HG02642 (cell line): Measurements from ENCODE around the gene SLC10A2.
A peak's percentile ranks its signal among the peaks of the same experiment; 100 is the strongest.
"Not testable (repeated sequence)": the region's sequence is repeated elsewhere in the genome, so short reads cannot be mapped to it uniquely, and the experiment has no call there.

ENCODE experiments used
- ATAC-seq: cut with Tn5 transposase; IDR thresholded peaks from one replicate; pipeline ENCODE4 v1.9.1; 2021; ENCODE audit warnings: mild to moderate bottlenecking; ENCODE audit not compliant: unreplicated experiment, poor library complexity

SLC10A2 gene

DNA sequence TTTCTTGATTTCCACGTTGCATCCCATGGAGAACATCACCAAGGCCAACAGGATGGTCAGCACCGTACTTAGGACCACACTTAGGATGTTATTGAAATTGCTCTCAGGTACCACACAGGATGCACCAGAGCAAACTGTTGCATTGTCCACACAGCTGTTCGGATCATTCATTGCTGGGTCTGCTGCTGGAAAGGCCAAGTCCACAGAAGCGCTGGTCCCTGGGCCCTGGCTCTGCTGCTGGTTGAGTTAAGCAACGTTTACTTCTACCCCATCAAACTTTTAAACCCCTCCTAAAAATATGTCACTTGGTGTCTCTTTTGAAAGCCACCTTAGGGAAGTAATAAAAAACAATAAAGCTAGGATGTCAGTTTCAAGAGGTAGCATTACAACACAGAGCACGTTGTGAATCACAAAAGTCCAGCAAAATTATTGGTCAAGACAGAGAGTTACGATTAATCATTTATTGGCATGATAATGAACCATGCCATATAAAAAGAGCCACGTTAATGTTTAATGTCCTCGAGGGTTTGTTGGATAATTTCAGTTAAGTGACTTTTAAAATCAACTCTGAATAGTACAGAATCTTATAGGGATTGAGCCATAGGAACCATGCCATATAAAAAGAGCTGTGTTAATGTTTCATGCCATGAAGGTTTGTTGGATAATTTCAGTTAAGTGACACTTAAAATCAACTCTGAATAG, at the start of gene SLC10A2:
Gene SLC10A2 (minus strand): TSS at position 339 of the 702 bp plus-strand sequence. CDS start 168 bp downstream, at position 171.
- ATAC-seq = no peak

DNA sequence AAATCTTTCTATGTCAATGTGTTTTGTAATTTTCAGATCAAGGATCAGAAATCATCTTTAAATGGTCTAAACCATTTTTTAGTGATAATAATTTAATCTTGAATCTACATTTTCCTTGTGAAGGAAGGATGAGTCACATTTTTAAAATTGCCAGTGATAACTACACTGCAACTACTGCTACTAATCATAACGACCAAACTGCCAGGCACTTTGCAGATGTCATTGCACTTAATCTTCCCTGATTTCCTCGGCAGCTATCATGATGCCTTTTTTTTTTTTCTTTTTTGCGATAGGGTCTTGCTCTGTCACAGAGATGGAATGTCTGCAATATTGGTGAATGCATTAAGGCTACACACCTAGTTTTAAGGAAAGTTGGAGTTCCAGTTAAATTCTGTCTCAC, 41.4 kb upstream of the SLC10A2 start:
- no peak for ATAC-seq

DNA sequence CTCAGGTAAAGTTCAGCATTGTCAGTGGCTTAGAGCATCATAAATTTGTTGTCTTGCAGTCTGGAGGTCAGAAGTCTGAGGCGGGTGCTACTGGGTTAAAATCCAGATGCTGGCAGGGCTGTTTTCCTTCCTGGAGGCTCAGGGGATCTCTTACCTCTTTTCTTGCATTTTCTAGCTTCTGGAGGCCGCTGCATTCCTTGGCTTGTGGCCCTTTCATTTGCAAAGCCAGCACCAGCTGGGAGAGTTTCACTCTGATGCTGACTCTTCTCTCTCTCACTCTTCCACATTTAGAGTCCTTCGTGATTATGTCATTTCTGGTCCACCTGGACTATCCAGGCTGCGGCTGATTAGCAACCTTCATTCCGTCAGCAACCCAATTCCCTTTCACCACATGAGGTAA, 38.1 kb upstream of the SLC10A2 start:
- no peak for ATAC-seq

- not testable (repeated sequence) for ATAC-seq
Measured at GRCh38 chr13:103103456-103103855, 37.2 kb upstream of the SLC10A2 start.

DNA sequence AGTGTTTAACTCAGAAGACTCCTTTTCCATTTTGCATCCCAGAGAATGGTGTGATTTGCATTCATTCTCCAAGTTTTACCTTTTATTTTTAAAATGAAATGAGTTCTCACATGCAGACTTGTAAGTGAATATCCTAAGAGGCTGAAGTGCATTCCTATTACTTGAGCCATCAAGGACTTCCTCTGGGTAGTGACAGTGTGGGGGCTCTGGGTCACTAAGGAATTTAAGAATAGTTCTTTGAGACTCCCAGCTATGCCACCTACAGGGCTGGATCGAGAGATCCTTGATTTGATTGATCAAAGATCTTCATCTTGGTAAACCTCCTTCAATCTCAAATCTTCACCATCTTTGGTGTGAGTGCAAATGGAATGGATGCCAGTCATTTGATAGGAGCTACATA, 36.3 kb upstream of the SLC10A2 start:
- no peak for ATAC-seq

GRCh38 chr13:103101901-103102300, 35.7 kb upstream of the SLC10A2 start:
- ATAC-seq = no peak

DNA sequence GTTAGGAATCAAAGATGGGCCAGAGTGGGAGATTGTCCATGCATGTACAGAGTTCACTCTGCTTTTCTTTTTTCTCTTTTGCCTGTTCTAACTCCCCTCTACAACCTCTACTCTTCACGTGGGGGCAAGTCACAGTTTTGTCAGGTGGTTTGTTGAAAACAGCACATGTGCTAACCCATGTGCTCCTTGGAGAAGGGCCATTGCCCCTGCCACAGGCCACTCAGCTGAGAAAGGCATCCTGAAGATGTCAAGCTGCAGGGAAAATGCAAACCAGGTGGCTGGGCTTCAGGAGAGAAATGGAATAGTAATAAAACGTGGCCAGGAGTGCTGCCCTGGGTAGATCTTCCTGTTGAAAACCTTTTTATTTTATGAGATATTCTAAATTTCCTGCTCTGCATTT, 35.3 kb upstream of the SLC10A2 start:
- no peak for ATAC-seq

GRCh38 chr13:103100830-103101229, 34.6 kb upstream of the SLC10A2 start:
- ATAC-seq = no peak

GRCh38 chr13:103099722-103100293, 33.6 kb upstream of the SLC10A2 start:
- no peak for ATAC-seq

DNA sequence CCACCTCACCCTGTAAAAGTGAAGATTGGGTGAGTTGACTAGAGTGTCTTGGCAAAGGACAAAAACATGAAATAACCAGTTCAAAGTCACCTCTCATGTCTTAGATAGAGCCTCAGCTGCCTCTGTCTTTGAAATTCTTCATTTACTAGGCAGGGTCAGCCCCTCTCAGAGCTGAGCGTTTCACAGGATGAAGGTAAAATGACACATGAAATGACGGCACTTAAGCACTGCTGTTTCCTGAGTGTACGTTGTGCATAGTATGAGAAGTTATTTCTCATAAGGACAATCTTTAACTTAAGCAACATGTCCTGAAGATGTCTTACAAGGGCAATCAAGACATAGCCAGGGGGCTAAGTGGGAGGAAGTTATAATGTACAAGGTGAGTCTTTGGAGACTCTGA, 32.3 kb upstream of the SLC10A2 start:
- ATAC-seq = no peak

DNA sequence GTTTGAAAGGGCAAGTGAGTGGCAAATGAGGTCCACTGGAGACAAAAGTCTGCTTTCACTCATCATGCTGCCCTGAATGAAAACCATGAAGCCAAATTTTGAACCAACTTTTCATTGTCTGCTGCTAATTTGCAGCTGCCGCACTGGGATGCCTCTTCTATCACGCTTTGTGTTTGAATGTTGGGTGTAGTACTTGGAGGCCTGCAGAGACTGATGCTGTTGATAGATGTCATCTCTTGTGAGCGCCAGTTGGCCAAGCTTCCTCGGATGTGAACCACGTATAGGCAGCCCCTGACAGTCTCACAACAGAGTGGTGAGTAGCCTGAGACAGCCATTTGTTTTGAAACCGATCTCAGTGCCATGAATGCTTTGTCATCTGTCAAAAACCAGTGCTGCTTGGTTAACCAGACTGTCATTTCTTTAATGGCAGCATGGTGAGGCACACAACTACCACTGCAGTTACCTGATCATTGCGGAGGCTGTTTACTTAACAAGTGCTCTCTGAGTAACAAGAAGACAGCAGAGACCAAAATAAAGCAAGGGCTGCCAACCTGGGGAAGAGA, 31.2 kb upstream of the SLC10A2 start:
- no peak for ATAC-seq

DNA sequence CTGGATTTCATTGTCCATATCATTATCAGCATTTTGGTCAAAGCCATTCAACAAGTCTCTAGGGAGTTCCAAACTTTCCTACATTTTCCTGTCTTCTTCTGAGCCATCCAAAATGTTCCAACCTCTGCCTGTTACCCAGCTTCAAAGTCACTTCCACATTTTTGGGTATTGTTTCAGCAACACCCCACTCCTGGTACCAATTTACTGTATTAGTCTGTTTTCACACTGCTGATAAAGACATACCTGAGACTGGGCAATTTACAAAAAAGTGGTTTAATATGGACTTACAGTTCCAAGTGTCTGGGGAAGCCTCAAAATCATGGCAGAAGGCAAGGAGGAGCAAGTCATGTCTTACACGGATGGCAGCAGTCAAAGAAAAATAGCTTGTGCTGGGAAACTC, 27.4 kb upstream of the SLC10A2 start:
- not testable (repeated sequence) for ATAC-seq

GRCh38 chr13:103087275-103087674, 21.1 kb upstream of the SLC10A2 start:
- ATAC-seq = no peak

DNA sequence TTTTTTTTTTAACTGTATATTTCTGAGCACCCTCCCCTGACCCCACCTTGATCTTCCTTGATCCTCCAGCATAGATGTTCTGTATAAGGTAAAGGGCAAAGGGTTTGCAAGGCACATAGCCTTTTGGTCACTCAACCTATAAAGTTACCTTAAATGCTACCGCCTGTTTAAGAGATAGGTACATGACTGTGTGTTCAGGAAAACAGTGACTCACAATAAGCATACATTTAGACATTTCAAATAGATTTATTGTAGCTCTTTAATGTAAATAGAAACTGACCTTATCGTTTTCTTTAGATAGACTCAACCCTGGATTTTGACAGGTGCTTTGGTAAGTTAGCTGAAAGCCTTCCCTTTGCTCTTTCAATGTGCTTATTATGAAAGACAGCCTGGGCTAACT, 15.2 kb upstream of the SLC10A2 start:
- no peak for ATAC-seq

- ATAC-seq = peak; percentile 95
Measured at GRCh38 chr13:103078158-103078557, 11.9 kb upstream of the SLC10A2 start.

DNA sequence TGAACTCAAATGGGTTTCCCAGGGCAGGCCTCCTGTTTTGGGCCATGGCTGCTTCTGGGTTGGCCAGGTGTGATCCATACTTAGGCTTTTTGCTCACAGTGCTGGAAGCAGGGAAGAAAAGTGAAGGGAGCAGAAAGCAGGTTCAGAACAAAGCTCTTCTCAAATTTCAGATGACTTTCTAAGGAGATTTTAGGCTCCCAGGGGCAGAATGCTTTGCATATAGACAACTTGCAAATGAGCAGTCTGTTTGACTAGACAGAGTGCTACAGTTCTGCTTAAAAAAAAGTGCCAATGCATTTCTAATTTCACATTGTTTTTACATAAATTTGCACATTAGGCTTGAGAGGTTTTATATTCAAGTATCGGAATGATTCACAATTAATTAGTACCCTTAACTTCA, 2.6 kb upstream of the SLC10A2 start:
- no peak for ATAC-seq

- peak; percentile 75 for ATAC-seq
Measured at GRCh38 chr13:103067751-103068555, 1.7 kb upstream of the SLC10A2 start.

DNA sequence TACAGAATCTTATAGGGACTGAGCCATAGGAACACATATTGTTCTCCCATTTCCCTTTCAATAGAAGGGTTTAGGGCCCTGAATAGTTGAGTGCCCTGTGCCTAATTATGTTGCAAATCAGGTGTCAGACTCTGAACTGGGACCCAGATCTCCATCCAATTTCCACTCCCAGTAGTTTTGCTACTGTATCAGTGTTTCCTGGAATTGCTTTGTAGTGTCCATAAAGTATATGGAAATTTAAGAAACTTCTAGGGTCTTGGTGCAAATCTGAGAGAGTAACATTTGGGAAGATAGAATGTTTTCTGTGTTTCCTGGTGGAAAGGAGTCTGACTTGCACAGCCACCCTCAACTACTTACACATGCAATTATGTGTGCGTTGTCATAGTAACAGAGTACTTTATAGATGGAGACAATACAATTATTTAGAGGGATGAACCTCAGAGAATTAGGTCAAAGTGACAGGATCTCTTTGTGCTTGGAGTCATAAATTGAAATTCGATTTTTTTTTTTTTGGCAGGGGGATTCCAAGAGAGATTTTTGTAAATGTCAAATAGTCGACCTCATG, 646 bp upstream of the SLC10A2 start:
- no peak for ATAC-seq

DNA sequence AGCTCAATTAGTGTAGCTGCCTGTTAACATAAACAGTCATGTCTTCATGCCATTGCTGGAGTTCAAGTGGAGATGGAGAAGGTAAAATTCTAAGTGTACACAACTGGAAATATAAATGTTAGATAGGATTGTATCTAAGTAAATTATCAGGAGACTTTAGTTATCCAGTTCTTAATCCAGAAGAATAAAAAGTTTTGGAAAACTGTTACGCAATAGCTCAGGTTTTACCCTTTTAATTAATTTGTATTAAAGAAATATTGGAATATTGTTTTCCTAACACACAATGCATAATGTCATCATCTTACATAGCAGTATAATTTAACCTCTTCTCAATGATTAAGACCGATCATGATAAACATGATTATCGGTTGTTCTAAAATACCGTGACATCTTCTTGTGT, 2.8 kb downstream of the SLC10A2 start:
- ATAC-seq = no peak

GRCh38 chr13:103062079-103062478, 4.1 kb downstream of the SLC10A2 start:
- ATAC-seq = no peak

DNA sequence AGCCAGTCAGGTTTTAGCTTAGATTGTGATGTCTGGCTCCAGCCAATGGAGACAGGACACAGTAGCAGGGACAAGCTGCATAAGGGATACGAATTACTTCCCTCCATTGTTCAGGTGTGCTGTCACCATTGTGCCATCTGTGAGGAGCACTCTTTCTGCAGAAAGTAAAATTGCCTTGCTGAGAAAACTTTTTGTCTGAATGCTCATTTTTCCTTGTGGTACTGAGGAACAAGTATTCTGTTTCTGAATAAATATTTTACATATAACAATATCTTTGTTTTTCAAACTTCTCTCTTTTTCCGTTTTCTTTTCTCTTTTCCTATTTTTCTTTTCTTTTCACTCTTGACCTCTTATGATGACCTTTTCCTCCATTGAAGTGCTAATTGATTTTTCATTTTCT, 10.2 kb downstream of the SLC10A2 start:
- no peak for ATAC-seq
